SKM-1 treated with dmso at 0.1 percent for 144 hours (cell line): ENCODE data around the gene SUFU.
A peak's percentile ranks its signal among the peaks of the same experiment; 100 is the strongest.
"Not testable (repeated sequence)": the region's sequence is repeated elsewhere in the genome, so short reads cannot be mapped to it uniquely, and the experiment has no call there.

Experiments
- DNase-seq: peaks from one replicate; lab custom pipeline; 2025; ENCODE audit not compliant: unreplicated experiment; lab: John Stamatoyannopoulos, UW

Gene SUFU

GRCh38 chr10:102665904-102666509, 162.2 kb downstream of the SUFU start:
- DNase-seq = no peak

- DNase-seq = not testable (repeated sequence)
Observed at GRCh38 chr10:102667411-102667810, 163.6 kb downstream of the SUFU start.

- DNase-seq = no peak
Observed at GRCh38 chr10:102668326-102669107, 164.7 kb downstream of the SUFU start.

GRCh38 chr10:102669206-102670064, 165.7 kb downstream of the SUFU start:
- no peak for DNase-seq

GRCh38 chr10:102670065-102670670, 166.4 kb downstream of the SUFU start:
- no peak for DNase-seq

GRCh38 chr10:102670871-102671434, 167.2 kb downstream of the SUFU start:
- no peak for DNase-seq

- DNase-seq = no peak
Observed at GRCh38 chr10:102673236-102673818, 169.6 kb downstream of the SUFU start.

GRCh38 chr10:102673819-102674511, 170.2 kb downstream of the SUFU start:
- DNase-seq = no peak

GRCh38 chr10:102674566-102674965, 170.8 kb downstream of the SUFU start:
- DNase-seq = no peak

- no peak for DNase-seq
Observed at GRCh38 chr10:102675011-102675665, 171.4 kb downstream of the SUFU start.

GRCh38 chr10:102675666-102676533, 172.1 kb downstream of the SUFU start:
- peak; percentile 78 for DNase-seq

GRCh38 chr10:102676534-102677315, 173.0 kb downstream of the SUFU start:
- DNase-seq = no peak

GRCh38 chr10:102677331-102678067, 173.7 kb downstream of the SUFU start:
- no peak for DNase-seq

GRCh38 chr10:102678068-102678400, 174.3 kb downstream of the SUFU start:
- no peak for DNase-seq

- DNase-seq = peak; percentile 32
Observed at GRCh38 chr10:102678842-102679289, 175.1 kb downstream of the SUFU start.

- no peak for DNase-seq
Observed at GRCh38 chr10:102679596-102679995, 175.8 kb downstream of the SUFU start.

GRCh38 chr10:102681696-102682095, 177.9 kb downstream of the SUFU start:
- DNase-seq = no peak
